HEK293 (cell line): Measurements from ENCODE around the gene RHOJ.

ENCODE experiments used
- CTCF ChIA-PET: fragments of 350-600 bp; formaldehyde crosslinking; extraction: SDS; loops from one replicate; lab custom pipeline; 2021; ENCODE audit warnings: antibody characterized with exemption; lab: Yijun Ruan, JAX
- POLR2A ChIA-PET: fragments of 300-600 bp; formaldehyde crosslinking; extraction: SDS; loops from one replicate; lab custom pipeline; 2020; ENCODE audit warnings: antibody characterized with exemption, inconsistent platforms; lab: Yijun Ruan, JAX
- H3K27ac ChIP-seq: fragments of 200-500 bp; sonication (Bioruptor generic); 2 replicates; pipeline ENCODE4 v1.5.1; 2014; ENCODE audit warnings: low read depth, low read length, control low read depth, inconsistent platforms; ENCODE audit errors: extremely low read depth
- H3K36me3 ChIP-seq, 2 experiments: fragments of 200-500 bp in 1 of 2; sonication (Bioruptor generic) in 1 of 2; 1 replicate in 1 of 2; 2 replicates in 1 of 2; pipeline ENCODE4 v1.5.1; 2014 to 2017; ENCODE audit warnings: inconsistent platforms in 2 of 2, low read length in 2 of 2; ENCODE audit not compliant: control insufficient read depth in 2 of 2, insufficient read depth in 1 of 2
- H3K4me1 ChIP-seq: fragments of 200-500 bp; sonication (Bioruptor generic); 2 replicates; pipeline ENCODE4 v1.5.1; 2014; ENCODE audit warnings: mild to moderate bottlenecking, low read length, inconsistent platforms; ENCODE audit not compliant: control insufficient read depth, insufficient read depth
- H3K4me3 ChIP-seq: 2 replicates; pipeline ENCODE4 v1.5.1; 2011; ENCODE audit warnings: low read depth, mild to moderate bottlenecking, control low read depth, low read length, moderate library complexity
- H3K9me3 ChIP-seq: fragments of 200-500 bp; sonication (Bioruptor generic); 2 replicates; pipeline ENCODE4 v1.5.1; 2014; ENCODE audit warnings: low read depth, low read length, inconsistent platforms; ENCODE audit not compliant: control insufficient read depth, insufficient read depth
- BCL11B ChIP-seq: fragments of 450-650 bp; formaldehyde crosslinking; IDR thresholded peaks from 2 replicates; pipeline ENCODE4 v1.5.1; 2016; ENCODE audit warnings: low read depth, missing biosample characterization, missing genetic modification characterization
- GFI1B ChIP-seq: fragments of 450-650 bp; formaldehyde crosslinking; IDR thresholded peaks from 2 replicates; pipeline ENCODE4 v1.5.1; 2016; ENCODE audit warnings: missing biosample characterization, missing genetic modification characterization
- KLF9 ChIP-seq: fragments of 450-650 bp; formaldehyde crosslinking; IDR thresholded peaks from 2 replicates; pipeline ENCODE4 v1.5.1; 2016; ENCODE audit warnings: missing biosample characterization, missing genetic modification characterization, low read depth
- REPIN1 ChIP-seq: fragments of 450-650 bp; formaldehyde crosslinking; IDR thresholded peaks from 2 replicates; pipeline ENCODE4 v1.5.1; 2017; ENCODE audit warnings: missing biosample characterization, missing genetic modification characterization, low read depth
- ZBTB21 ChIP-seq: fragments of 450-650 bp; formaldehyde crosslinking; IDR thresholded peaks from 2 replicates; pipeline ENCODE4 v1.5.1; 2017; ENCODE audit warnings: missing biosample characterization, missing genetic modification characterization
- ZNF140 ChIP-seq: fragments of 450-650 bp; formaldehyde crosslinking; IDR thresholded peaks from 2 replicates; pipeline ENCODE4 v1.5.1; 2016; ENCODE audit warnings: missing biosample characterization, missing genetic modification characterization
- ZNF202 ChIP-seq: fragments of 450-650 bp; formaldehyde crosslinking; IDR thresholded peaks from 2 replicates; pipeline ENCODE4 v1.5.1; 2016; ENCODE audit warnings: missing biosample characterization, missing genetic modification characterization, borderline replicate concordance
- ZNF214 ChIP-seq: fragments of 450-650 bp; formaldehyde crosslinking; IDR thresholded peaks from 2 replicates; pipeline ENCODE4 v1.5.1; 2017; ENCODE audit warnings: missing biosample characterization, mild to moderate bottlenecking, missing genetic modification characterization, borderline replicate concordance
- ZNF266 ChIP-seq: fragments of 450-650 bp; formaldehyde crosslinking; IDR thresholded peaks from 2 replicates; pipeline ENCODE4 v1.5.1; 2016; ENCODE audit warnings: missing biosample characterization, missing genetic modification characterization, low read depth
- ZNF324 ChIP-seq: fragments of 450-650 bp; formaldehyde crosslinking; IDR thresholded peaks from 2 replicates; pipeline ENCODE4 v1.5.1; 2016; ENCODE audit warnings: missing biosample characterization, missing genetic modification characterization
- ZNF335 ChIP-seq: fragments of 450-650 bp; formaldehyde crosslinking; conservative IDR thresholded peaks from 2 replicates; pipeline ENCODE4 v1.5.1; 2016; ENCODE audit warnings: missing biosample characterization, missing genetic modification characterization
- ZNF354C ChIP-seq: fragments of 450-650 bp; formaldehyde crosslinking; IDR thresholded peaks from 2 replicates; pipeline ENCODE4 v1.5.1; 2016; ENCODE audit warnings: missing biosample characterization, missing genetic modification characterization, low read depth, borderline replicate concordance
- ZNF544 ChIP-seq: fragments of 450-650 bp; formaldehyde crosslinking; IDR thresholded peaks from 2 replicates; pipeline ENCODE4 v1.5.0; 2017; ENCODE audit warnings: missing biosample characterization, missing genetic modification characterization
- ZNF548 ChIP-seq: fragments of 450-650 bp; formaldehyde crosslinking; IDR thresholded peaks from 2 replicates; pipeline ENCODE4 v1.5.1; 2016; ENCODE audit warnings: missing biosample characterization, missing genetic modification characterization
- ZNF623 ChIP-seq: fragments of 450-650 bp; formaldehyde crosslinking; IDR thresholded peaks from 2 replicates; pipeline ENCODE4 v1.5.1; 2016; ENCODE audit warnings: missing biosample characterization, missing genetic modification characterization
- ZNF747 ChIP-seq: fragments of 450-650 bp; formaldehyde crosslinking; IDR thresholded peaks from 2 replicates; pipeline ENCODE4 v1.5.1; 2016; ENCODE audit warnings: missing biosample characterization, missing genetic modification characterization
- ZSCAN16 ChIP-seq: fragments of 450-650 bp; formaldehyde crosslinking; IDR thresholded peaks from 2 replicates; pipeline ENCODE4 v1.5.1; 2016; ENCODE audit warnings: missing biosample characterization, missing genetic modification characterization
- ZSCAN30 ChIP-seq: fragments of 450-650 bp; IDR thresholded peaks from 2 replicates; pipeline ENCODE4 v1.5.1; 2018; ENCODE audit warnings: missing biosample characterization, mild to moderate bottlenecking, missing genetic modification characterization, moderate library complexity
- ZXDB ChIP-seq: fragments of 450-650 bp; formaldehyde crosslinking; IDR thresholded peaks from 2 replicates; pipeline ENCODE4 v1.5.1; 2016; ENCODE audit warnings: missing biosample characterization, missing genetic modification characterization
- TF ChIP-seq, protein P1 (sequence below): fragments of 450-650 bp; formaldehyde crosslinking; IDR thresholded peaks from 2 replicates; pipeline ENCODE4 v1.5.1; 2016; ENCODE audit warnings: missing biosample characterization, missing genetic modification characterization
- TF ChIP-seq, protein P2 (sequence below): IDR thresholded peaks from 2 replicates; pipeline ENCODE4 v1.6.1; 2011; ENCODE audit warnings: mild to moderate bottlenecking, low read depth, low read length, borderline replicate concordance
- TF ChIP-seq, protein P3 (sequence below): fragments of 450-650 bp; formaldehyde crosslinking; IDR thresholded peaks from 2 replicates; pipeline ENCODE4 v1.5.1; 2017; ENCODE audit warnings: missing biosample characterization, missing genetic modification characterization
- TF ChIP-seq, protein P4 (sequence below): fragments of 450-650 bp; formaldehyde crosslinking; IDR thresholded peaks from 2 replicates; pipeline ENCODE4; 2016; ENCODE audit warnings: missing biosample characterization, missing genetic modification characterization
- TF ChIP-seq, protein P5 (sequence below): fragments of 450-650 bp; formaldehyde crosslinking; IDR thresholded peaks from 2 replicates; pipeline ENCODE4 v1.5.1; 2016; ENCODE audit warnings: missing biosample characterization, missing genetic modification characterization

Gene RHOJ

DNA sequence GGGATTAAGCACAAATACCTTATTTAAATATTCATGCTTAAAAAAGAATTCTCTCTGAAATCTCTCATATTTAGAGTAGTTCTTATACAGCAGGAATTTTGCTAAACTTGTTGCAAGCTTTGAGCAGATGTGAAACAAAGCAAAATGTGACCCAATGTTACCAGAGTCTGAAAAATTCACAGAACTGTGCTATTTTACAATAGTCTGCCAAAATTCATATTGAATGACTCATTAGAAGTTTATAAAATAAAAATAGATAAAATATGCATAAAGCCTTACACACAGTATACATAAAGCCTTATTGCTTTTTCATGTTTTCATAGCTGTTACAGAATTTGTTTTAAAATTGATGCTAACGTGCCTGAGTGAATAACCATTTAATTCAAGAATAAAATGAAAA, 17.8 kb upstream of the RHOJ start (continued):
- TF ChIP-seq ZNF623 (tag by site-specific recombination) = no peak

DNA sequence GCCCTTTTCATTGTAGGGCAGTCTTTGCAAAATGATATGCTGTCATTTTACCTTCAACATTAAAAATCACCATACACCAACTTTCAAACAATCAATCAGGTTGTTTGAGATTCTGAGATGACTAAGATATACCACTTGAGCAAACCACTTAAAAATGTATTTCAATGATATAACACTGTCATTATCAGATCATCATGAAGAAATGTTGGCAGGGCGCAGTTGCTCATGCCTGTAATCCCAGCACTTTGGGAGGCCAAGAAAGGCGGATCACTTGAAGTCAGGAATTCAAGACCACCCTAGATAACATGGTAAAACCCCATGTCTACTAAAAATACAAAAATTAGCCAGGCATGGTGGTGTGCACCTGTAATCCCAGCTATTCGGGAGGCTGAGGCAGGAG, 13.0 kb upstream of the RHOJ start:
- POLR2A ChIA-PET = no interaction called here

DNA sequence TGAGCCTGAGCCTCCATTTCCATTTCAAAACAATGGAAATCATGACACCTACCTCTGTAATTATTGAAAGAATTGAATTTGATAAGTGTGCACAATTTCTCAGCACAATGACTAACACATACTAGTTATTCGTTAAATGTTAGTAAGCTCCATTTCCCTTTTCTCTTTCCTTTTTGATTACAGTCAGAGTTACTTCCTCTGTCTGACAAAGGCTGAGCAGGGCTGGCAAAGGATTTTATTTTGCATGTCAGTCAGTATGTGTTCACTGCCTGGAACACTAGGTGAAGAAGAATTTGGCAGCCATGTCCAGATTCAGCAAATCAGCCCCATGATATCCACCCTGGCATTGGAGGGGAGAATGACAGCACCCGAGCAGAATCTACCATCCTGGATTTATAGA, 12.2 kb upstream of the RHOJ start:
- Histone ChIP-seq H3K4me3 (no peak overlapping the region), H3K4me1 (no peaks in the 10 kb centered on the region), H3K27ac (no peak overlapping the region), H3K9me3 (no peaks in the 10 kb centered on the region), H3K36me3 (no peaks in the 10 kb centered on the region)
- CTCF ChIA-PET = no interaction called here
- TF ChIP-seq, protein P1, sequence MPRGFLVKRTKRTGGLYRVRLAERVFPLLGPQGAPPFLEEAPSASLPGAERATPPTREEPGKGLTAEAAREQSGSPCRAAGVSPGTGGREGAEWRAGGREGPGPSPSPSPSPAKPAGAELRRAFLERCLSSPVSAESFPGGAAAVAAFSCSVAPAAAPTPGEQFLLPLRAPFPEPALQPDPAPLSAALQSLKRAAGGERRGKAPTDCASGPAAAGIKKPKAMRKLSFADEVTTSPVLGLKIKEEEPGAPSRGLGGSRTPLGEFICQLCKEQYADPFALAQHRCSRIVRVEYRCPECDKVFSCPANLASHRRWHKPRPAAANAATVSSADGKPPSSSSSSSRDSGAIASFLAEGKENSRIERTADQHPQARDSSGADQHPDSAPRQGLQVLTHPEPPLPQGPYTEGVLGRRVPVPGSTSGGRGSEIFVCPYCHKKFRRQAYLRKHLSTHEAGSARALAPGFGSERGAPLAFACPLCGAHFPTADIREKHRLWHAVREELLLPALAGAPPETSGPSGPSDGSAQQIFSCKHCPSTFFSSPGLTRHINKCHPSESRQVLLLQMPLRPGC (tag by site-specific recombination) = no peak
- TF ChIP-seq ZNF202 (tag by site-specific recombination) (no peak), ZNF747 (tag by site-specific recombination) (no peak), GFI1B (no peak), ZNF548 (no peak), ZNF335 (tag by site-specific recombination) (no peak)
- TF ChIP-seq, protein P2, sequence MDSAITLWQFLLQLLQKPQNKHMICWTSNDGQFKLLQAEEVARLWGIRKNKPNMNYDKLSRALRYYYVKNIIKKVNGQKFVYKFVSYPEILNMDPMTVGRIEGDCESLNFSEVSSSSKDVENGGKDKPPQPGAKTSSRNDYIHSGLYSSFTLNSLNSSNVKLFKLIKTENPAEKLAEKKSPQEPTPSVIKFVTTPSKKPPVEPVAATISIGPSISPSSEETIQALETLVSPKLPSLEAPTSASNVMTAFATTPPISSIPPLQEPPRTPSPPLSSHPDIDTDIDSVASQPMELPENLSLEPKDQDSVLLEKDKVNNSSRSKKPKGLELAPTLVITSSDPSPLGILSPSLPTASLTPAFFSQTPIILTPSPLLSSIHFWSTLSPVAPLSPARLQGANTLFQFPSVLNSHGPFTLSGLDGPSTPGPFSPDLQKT = no peak
- TF ChIP-seq, protein P3, sequence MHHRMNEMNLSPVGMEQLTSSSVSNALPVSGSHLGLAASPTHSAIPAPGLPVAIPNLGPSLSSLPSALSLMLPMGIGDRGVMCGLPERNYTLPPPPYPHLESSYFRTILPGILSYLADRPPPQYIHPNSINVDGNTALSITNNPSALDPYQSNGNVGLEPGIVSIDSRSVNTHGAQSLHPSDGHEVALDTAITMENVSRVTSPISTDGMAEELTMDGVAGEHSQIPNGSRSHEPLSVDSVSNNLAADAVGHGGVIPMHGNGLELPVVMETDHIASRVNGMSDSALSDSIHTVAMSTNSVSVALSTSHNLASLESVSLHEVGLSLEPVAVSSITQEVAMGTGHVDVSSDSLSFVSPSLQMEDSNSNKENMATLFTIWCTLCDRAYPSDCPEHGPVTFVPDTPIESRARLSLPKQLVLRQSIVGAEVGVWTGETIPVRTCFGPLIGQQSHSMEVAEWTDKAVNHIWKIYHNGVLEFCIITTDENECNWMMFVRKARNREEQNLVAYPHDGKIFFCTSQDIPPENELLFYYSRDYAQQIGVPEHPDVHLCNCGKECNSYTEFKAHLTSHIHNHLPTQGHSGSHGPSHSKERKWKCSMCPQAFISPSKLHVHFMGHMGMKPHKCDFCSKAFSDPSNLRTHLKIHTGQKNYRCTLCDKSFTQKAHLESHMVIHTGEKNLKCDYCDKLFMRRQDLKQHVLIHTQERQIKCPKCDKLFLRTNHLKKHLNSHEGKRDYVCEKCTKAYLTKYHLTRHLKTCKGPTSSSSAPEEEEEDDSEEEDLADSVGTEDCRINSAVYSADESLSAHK (tag by site-specific recombination) = no peak
- POLR2A ChIA-PET = no interaction called here

More for the DNA sequence above, 13.0 kb upstream of the RHOJ start:
- Histone ChIP-seq H3K4me3 (no peak overlapping the region), H3K27ac (no peak overlapping the region), H3K4me1 (no peaks in the 10 kb centered on the region)
- CTCF ChIA-PET = no interaction called here
- TF ChIP-seq ZNF140 (no peak), ZSCAN16 (tag by site-specific recombination) (no peak), ZNF214 (tag by site-specific recombination) (no peak), ZNF544 (tag by site-specific recombination) (no peak), ZSCAN30 (no peak), ZBTB21 (tag by site-specific recombination) (no peak), REPIN1 (no peak)
- TF ChIP-seq, all 188 proteins: peak for 0
- no peaks in the 10 kb centered on the region for H3K36me3 ChIP-seq
- no peaks in the 10 kb centered on the region for H3K9me3 ChIP-seq

DNA sequence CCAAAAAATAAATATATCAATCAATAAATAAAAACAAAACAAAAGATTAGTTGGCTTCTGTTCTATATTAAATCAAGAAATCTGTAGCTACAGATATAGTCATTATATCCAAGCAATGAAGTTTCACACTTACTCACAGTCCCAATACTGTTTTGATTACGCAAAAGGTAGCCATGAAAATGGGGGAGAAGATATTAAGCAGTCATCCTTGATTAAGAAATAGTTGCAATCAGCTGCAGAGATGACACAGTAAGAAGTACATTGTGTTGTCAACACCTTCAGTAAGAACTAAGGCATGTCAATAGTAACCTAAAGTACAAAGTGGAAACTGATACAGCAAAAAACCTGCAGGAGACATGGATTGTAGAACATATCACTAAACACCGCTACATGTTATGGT, 11.0 kb upstream of the RHOJ start:
- H3K9me3 ChIP-seq = no peaks in the 10 kb centered on the region
- no peaks in the 10 kb centered on the region for H3K4me1 ChIP-seq
- no peak overlapping the region for H3K4me3 ChIP-seq
- no peak overlapping the region for H3K27ac ChIP-seq
- H3K36me3 ChIP-seq = no peaks in the 10 kb centered on the region
- CTCF ChIA-PET = no interaction called here
- POLR2A ChIA-PET = no interaction called here
- no peak for TF ChIP-seq ZNF544 (tag by site-specific recombination)
- no peak for TF ChIP-seq KLF9 (tag by site-specific recombination)
- TF ChIP-seq ZNF266 (tag by site-specific recombination) = no peak
- TF ChIP-seq, protein P4, sequence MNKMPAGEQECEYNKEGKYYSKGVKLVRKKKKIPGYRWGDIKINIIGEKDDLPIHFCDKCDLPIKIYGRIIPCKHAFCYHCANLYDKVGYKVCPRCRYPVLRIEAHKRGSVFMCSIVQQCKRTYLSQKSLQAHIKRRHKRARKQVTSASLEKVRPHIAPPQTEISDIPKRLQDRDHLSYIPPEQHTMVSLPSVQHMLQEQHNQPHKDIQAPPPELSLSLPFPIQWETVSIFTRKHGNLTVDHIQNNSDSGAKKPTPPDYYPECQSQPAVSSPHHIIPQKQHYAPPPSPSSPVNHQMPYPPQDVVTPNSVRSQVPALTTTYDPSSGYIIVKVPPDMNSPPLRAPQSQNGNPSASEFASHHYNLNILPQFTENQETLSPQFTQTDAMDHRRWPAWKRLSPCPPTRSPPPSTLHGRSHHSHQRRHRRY = no peak
- TF ChIP-seq, protein P5, sequence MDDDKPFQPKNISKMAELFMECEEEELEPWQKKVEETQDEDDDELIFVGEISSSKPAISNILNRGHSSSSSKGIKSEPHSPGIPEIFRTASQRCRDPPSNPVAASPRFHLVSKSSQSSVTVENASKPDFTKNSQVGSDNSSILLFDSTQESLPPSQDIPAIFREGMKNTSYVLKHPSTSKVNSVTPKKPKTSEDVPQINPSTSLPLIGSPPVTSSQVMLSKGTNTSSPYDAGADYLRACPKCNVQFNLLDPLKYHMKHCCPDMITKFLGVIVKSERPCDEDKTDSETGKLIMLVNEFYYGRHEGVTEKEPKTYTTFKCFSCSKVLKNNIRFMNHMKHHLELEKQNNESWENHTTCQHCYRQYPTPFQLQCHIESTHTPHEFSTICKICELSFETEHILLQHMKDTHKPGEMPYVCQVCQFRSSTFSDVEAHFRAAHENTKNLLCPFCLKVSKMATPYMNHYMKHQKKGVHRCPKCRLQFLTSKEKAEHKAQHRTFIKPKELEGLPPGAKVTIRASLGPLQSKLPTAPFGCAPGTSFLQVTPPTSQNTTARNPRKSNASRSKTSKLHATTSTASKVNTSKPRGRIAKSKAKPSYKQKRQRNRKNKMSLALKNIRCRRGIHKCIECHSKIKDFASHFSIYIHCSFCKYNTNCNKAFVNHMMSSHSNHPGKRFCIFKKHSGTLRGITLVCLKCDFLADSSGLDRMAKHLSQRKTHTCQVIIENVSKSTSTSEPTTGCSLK (tag by site-specific recombination) = no peak
- no peak for TF ChIP-seq ZNF324 (tag by site-specific recombination)
- no peak for TF ChIP-seq BCL11B (tag by site-specific recombination)
- no peak for TF ChIP-seq ZXDB (tag by site-specific recombination)
- no peak for TF ChIP-seq ZNF354C (tag by site-specific recombination)
